ENCODE data around the gene PLEKHS1. TPM values are rescaled to one million over a fixed set of nuclear protein-coding genes. Genes with fewer than 3 reads are reported as not detected.

The PLEKHS1 gene
- total RNA-seq, 1 experiment from 2014 or later = not detected

- peaks cover 0 to 3% (median 2%) of the 10 kb centered on the region in 3 experiments; a peak in 5 of 7 replicates for H3K36me3 Mint-ChIP-seq (ENCODE audit: insufficient read depth in 1 of 3, low read depth in 3 of 3)
- Histone ChIP-seq H3K14ac (ENCODE audit: insufficient read depth, low read length) (no peak overlapping the region), H4K5ac (ENCODE audit: insufficient read length, low read depth, low read length) (no peak overlapping the region), H4K20me1 (ENCODE audit: control insufficient read depth, insufficient read depth, insufficient read length) (no peaks in the 10 kb centered on the region), H4K8ac (replicated peaks; ENCODE audit: insufficient read length, low read depth, low read length) (no peak overlapping the region), H3K27ac (ENCODE audit: insufficient read length, low read depth, low read length) (no peak overlapping the region), H3K4me2 (ENCODE audit: insufficient read depth, insufficient read length, low read length) (no peak overlapping the region), H3K9me3 (ENCODE audit: control insufficient read depth, low read depth, low read length) (no peaks in the 10 kb centered on the region), H3K79me1 (ENCODE audit: insufficient read depth, low read depth, low read length, poor library complexity, severe bottlenecking) (no peaks in the 10 kb centered on the region), H4K91ac (ENCODE audit: insufficient read length, low read depth, low read length) (no peak overlapping the region), H3K9ac (ENCODE audit: extremely low read depth, insufficient read length, low read length) (no peak overlapping the region), H3K79me2 (ENCODE audit: insufficient read depth, low read length) (no peaks in the 10 kb centered on the region), H3K18ac (ENCODE audit: insufficient read length, low read depth, low read length) (no peak overlapping the region), H2AK5ac (ENCODE audit: insufficient read length, low read length) (no peak overlapping the region), H3K4ac (ENCODE audit: low read depth, low read length) (no peak overlapping the region), H2AFZ (ENCODE audit: low read length) (no peak overlapping the region), H2BK20ac (ENCODE audit: low read depth, low read length, poor library complexity, severe bottlenecking) (no peak overlapping the region), H2BK120ac (ENCODE audit: low read depth, low read length, poor library complexity, severe bottlenecking) (no peak overlapping the region), H2BK12ac (ENCODE audit: insufficient read length, low read depth, low read length) (no peak overlapping the region), H2BK5ac (ENCODE audit: insufficient read length, low read length) (no peak overlapping the region), H3K23me2 (ENCODE audit: insufficient read length, low read depth, low read length, poor library complexity, severe bottlenecking) (no peaks in the 10 kb centered on the region), H2BK15ac (ENCODE audit: low read depth, low read length) (no peak overlapping the region), H3K56ac (ENCODE audit: insufficient read length, low read depth, low read length) (no peak overlapping the region), H3T11ph (ENCODE audit: low read length) (no peak overlapping the region), H3K4me1 (ENCODE audit: insufficient read depth, low read length) (no peaks in the 10 kb centered on the region; the same call in 1 of the 2 replicates), H3K27me3 (ENCODE audit: insufficient read depth, low read length) (no peaks in the 10 kb centered on the region), H3K23ac (ENCODE audit: insufficient read length, low read depth, low read length) (no peak overlapping the region)
- DNase-seq = no peak
- H3K27me3 Mint-ChIP-seq (ENCODE audit: low read depth) = no peaks in the 10 kb centered on the region
- H3K4me1 Mint-ChIP-seq = no peaks in the 10 kb centered on the region
- no peak overlapping the region for H3K4me3 Mint-ChIP-seq
- no CpG with 5 or more reads among the region's 8 CpGs for WGBS (ENCODE audit: extremely low coverage, insufficient read length, low lambda C conversion rate)
- no peaks in the 10 kb centered on the region for H3K9me3 Mint-ChIP-seq
- no peak for TF ChIP-seq CTCF (conservative IDR thresholded peaks at IDR 0.05)
- H3K27ac Mint-ChIP-seq = no peak overlapping the region
Observed at GRCh38 chr10:113720386-113720785, 31.1 kb upstream of the PLEKHS1 start.
